ENCODE data around the gene SLC22A15. TPM values are rescaled to one million over a fixed set of nuclear protein-coding genes. Genes with fewer than 3 reads are reported as not detected.

The SLC22A15 gene
- total and polyA plus RNA-seq, 2 donors (not counting 1 experiment from before 2014, with no cell fraction given), result 4.9 to 21.0 TPM

DNA sequence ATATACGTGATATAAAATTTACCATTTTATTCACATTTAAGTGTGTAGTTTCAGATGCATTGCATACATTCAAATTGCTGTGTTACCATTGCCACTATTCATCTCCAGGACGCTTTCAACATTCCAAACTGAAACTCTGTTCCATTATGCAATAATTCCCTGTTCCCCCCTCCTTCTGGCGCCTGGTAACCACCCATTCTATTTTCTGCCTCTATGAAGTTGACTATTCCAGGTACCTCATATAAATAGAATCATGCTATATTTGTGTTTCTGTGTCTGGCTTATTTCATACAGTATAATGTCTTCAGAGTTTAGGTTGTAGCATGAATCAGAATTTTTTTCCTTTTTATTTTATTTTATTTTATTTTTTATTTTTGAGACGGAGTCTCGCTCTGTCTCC lies 41.7 kb downstream of the SLC22A15 start:
- no peak overlapping the region for H3K9ac ChIP-seq (ENCODE audit: insufficient read depth, low read length)
- no peaks in the 10 kb centered on the region for H4K20me1 ChIP-seq (ENCODE audit: control insufficient read depth, extremely low read depth, insufficient read depth, low read length)
- H3K4me3 ChIP-seq (replicated peaks in 1 of 4; ENCODE audit: control extremely low read depth in 1 of 4, insufficient read depth in 1 of 4, low read depth in 3 of 4, low read length in 4 of 4), result no peak overlapping the region
- no peak overlapping the region for H2AFZ ChIP-seq (ENCODE audit: low read length)
- no peaks in the 10 kb centered on the region for H3K79me2 ChIP-seq (ENCODE audit: control insufficient read depth, insufficient read depth, low read length)
- TF ChIP-seq, protein P1, sequence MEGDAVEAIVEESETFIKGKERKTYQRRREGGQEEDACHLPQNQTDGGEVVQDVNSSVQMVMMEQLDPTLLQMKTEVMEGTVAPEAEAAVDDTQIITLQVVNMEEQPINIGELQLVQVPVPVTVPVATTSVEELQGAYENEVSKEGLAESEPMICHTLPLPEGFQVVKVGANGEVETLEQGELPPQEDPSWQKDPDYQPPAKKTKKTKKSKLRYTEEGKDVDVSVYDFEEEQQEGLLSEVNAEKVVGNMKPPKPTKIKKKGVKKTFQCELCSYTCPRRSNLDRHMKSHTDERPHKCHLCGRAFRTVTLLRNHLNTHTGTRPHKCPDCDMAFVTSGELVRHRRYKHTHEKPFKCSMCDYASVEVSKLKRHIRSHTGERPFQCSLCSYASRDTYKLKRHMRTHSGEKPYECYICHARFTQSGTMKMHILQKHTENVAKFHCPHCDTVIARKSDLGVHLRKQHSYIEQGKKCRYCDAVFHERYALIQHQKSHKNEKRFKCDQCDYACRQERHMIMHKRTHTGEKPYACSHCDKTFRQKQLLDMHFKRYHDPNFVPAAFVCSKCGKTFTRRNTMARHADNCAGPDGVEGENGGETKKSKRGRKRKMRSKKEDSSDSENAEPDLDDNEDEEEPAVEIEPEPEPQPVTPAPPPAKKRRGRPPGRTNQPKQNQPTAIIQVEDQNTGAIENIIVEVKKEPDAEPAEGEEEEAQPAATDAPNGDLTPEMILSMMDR (conservative IDR thresholded peaks at IDR 0.05 in 1 of 2, IDR thresholded peaks at IDR 0.05 in 1 of 2; ENCODE audit: low read depth in 1 of 2, low read length in 2 of 2), result no peak
- no peak for TF ChIP-seq EZH2 (IDR thresholded peaks at IDR 0.05; ENCODE audit: low read length, missing control alignments)
- H3K4me1 ChIP-seq (ENCODE audit: control insufficient read depth, extremely low read depth, insufficient read depth, low read length), result no peaks in the 10 kb centered on the region
- H3K27me3 ChIP-seq (ENCODE audit: control insufficient read depth, insufficient read depth, low read length), result no peaks in the 10 kb centered on the region
- no peaks in the 10 kb centered on the region for H3K9me3 ChIP-seq (ENCODE audit: control insufficient read depth, insufficient read depth, low read depth, low read length)
- H3K4me2 ChIP-seq (ENCODE audit: extremely low read depth, insufficient read depth, low read length), result no peak overlapping the region
- no peak overlapping the region for H3K27ac ChIP-seq (ENCODE audit: insufficient read depth, low read length)
- no peaks in the 10 kb centered on the region for H3K36me3 ChIP-seq (ENCODE audit: control insufficient read depth, insufficient read depth, low read length)
- no peak for DNase-seq (ENCODE audit: low read depth in 2 of 2)

DNA sequence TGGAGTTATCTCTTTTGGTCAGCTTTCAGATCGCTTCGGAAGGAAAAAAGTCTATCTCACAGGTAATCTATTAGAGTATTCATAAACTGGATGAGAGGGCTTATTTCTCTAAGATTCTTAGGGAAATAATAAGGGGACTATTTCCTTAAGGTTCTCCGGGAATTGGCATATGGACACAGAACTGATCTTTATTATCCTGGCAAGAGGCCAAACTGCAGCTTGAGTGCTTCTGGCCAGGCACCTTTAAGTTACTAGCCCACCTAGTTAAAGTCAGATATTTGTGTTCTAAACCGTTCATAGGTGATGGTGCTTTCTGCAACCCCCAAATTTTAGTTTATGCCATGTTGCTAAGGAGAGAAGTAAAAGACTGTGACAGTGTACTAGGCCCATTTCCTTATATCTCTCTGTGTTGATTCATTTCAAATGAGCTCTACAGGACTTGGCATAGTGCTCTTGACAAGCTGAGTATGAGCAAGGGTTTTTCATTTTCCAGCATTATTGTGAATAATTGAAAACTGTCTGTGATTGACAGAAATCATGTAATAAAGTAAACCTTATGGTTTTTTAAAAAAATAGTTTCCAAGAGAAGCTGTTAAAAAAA lies 43.4 kb downstream of the SLC22A15 start:
- H3K4me2 ChIP-seq (ENCODE audit: extremely low read depth, insufficient read depth, low read length), result no peak overlapping the region
- DNase-seq (ENCODE audit: low read depth in 2 of 2), result no peak
- H3K36me3 ChIP-seq (ENCODE audit: control insufficient read depth, insufficient read depth, low read length), result no peaks in the 10 kb centered on the region

DNA sequence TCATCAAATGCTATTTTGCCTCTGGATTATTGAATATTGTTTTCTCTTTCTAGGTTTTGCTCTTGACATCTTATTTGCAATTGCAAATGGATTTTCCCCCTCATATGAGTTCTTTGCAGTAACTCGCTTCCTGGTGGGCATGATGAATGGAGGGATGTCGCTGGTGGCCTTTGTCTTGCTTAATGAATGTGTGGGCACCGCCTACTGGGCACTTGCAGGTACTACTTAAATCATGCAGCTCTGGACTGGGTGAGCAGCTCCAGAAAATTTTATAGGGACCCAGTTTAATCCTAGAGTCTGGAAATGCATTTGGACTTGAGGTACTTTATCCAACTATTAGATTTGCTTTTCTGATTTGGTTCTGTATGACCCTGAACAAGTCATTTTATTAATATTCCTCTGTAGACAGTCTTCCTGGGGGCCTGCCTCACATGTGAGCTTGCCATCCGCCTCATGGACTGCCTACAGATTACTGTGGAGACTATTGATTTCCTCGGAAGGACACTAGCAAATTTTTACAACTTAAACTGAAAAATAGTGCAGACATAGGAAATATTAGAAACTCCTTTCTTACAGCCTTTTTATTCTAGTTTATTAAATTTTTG lies 44.5 kb downstream of the SLC22A15 start:
- H3K36me3 ChIP-seq (ENCODE audit: control insufficient read depth, insufficient read depth, low read length), result no peaks in the 10 kb centered on the region
- H4K20me1 ChIP-seq (ENCODE audit: control insufficient read depth, extremely low read depth, insufficient read depth, low read length), result no peaks in the 10 kb centered on the region
- H3K4me1 ChIP-seq (ENCODE audit: control insufficient read depth, extremely low read depth, insufficient read depth, low read length), result no peaks in the 10 kb centered on the region
- no peaks in the 10 kb centered on the region for H3K9me3 ChIP-seq (ENCODE audit: control insufficient read depth, insufficient read depth, low read depth, low read length)
- peak; percentile 49 to 58 for DNase-seq (ENCODE audit: low read depth in 2 of 2)
- H3K4me3 ChIP-seq (replicated peaks in 1 of 4; ENCODE audit: control extremely low read depth in 1 of 4, insufficient read depth in 1 of 4, low read depth in 3 of 4, low read length in 4 of 4), result no peak overlapping the region
- no peak overlapping the region for H3K27ac ChIP-seq (ENCODE audit: insufficient read depth, low read length)
- no peak overlapping the region for H3K4me2 ChIP-seq (ENCODE audit: extremely low read depth, insufficient read depth, low read length)
- no peak for TF ChIP-seq EZH2 (IDR thresholded peaks at IDR 0.05; ENCODE audit: low read length, missing control alignments)
- TF ChIP-seq, protein P1 (conservative IDR thresholded peaks at IDR 0.05 in 1 of 2, IDR thresholded peaks at IDR 0.05 in 1 of 2; ENCODE audit: low read depth in 1 of 2, low read length in 2 of 2), result peak; percentile 57 to 69
- no peak overlapping the region for H3K9ac ChIP-seq (ENCODE audit: insufficient read depth, low read length)
- H3K27me3 ChIP-seq (ENCODE audit: control insufficient read depth, insufficient read depth, low read length), result no peaks in the 10 kb centered on the region
- no peak overlapping the region for H2AFZ ChIP-seq (ENCODE audit: low read length)
- no peaks in the 10 kb centered on the region for H3K79me2 ChIP-seq (ENCODE audit: control insufficient read depth, insufficient read depth, low read length)

More for the DNA sequence above, 43.4 kb downstream of the SLC22A15 start:
- H3K9ac ChIP-seq (ENCODE audit: insufficient read depth, low read length), result no peak overlapping the region
- TF ChIP-seq, protein P1 (conservative IDR thresholded peaks at IDR 0.05 in 1 of 2, IDR thresholded peaks at IDR 0.05 in 1 of 2; ENCODE audit: low read depth in 1 of 2, low read length in 2 of 2), result no peak
- TF ChIP-seq EZH2 (IDR thresholded peaks at IDR 0.05; ENCODE audit: low read length, missing control alignments), result no peak
- H2AFZ ChIP-seq (ENCODE audit: low read length), result no peak overlapping the region
- H3K4me1 ChIP-seq (ENCODE audit: control insufficient read depth, extremely low read depth, insufficient read depth, low read length), result no peaks in the 10 kb centered on the region
- H3K27ac ChIP-seq (ENCODE audit: insufficient read depth, low read length), result no peak overlapping the region
- H4K20me1 ChIP-seq (ENCODE audit: control insufficient read depth, extremely low read depth, insufficient read depth, low read length), result no peaks in the 10 kb centered on the region
- H3K9me3 ChIP-seq (ENCODE audit: control insufficient read depth, insufficient read depth, low read depth, low read length), result no peaks in the 10 kb centered on the region
- no peaks in the 10 kb centered on the region for H3K79me2 ChIP-seq (ENCODE audit: control insufficient read depth, insufficient read depth, low read length)
- no peaks in the 10 kb centered on the region for H3K27me3 ChIP-seq (ENCODE audit: control insufficient read depth, insufficient read depth, low read length)
- no peak overlapping the region for H3K4me3 ChIP-seq (replicated peaks in 1 of 4; ENCODE audit: control extremely low read depth in 1 of 4, insufficient read depth in 1 of 4, low read depth in 3 of 4, low read length in 4 of 4)
